Measurements from ENCODE around the gene IL1R2. TPM values are rescaled to one million over a fixed set of nuclear protein-coding genes. Genes with fewer than 3 reads are reported as not detected.
A peak's percentile ranks its signal among the peaks of the same experiment; 100 is the strongest.

IL1R2 gene
- total RNA-seq, 4 donors from 2014 or later: 7.1 to 52.4 (median 29.9) TPM

GRCh38 chr2:102050854-102051391, 59.2 kb downstream of the IL1R2 start:
- H3K4me1 ChIP-seq: peaks cover 16 to 55% (median 39%) of the 10 kb centered on the region in 4 donors
- no peaks in the 10 kb centered on the region for H3K9me3 ChIP-seq
- H3K36me3 ChIP-seq: no peaks in the 10 kb centered on the region
- H3K4me3 ChIP-seq: no peak overlapping the region
- TF ChIP-seq POLR2AphosphoS5 (IDR thresholded peaks at IDR 0.05): peak; percentile 57 to 88 (median 84)
- no peak for TF ChIP-seq CTCF (IDR thresholded peaks at IDR 0.05)
- TF ChIP-seq EP300 (IDR thresholded peaks at IDR 0.05; ENCODE audit: low read depth): peak; percentile 77
- no peak for TF ChIP-seq POLR2A (IDR thresholded peaks at IDR 0.05)
- DNase-seq: peak; percentile 71
- H3K27me3 ChIP-seq: no peaks in the 10 kb centered on the region
- H3K27ac ChIP-seq: peak overlapping the region; percentile 81 to 87 (median 84)
- WGBS, 2 donors (ENCODE audit: low coverage in 1 of 2): 42 to 71% methylated on average over 1 to 7 of the region's 7 CpGs
- in situ Hi-C loops (cut with MboI; ENCODE audit: low pct_ligation_motif_present in 1 of 4, low pct_unique_long_range_greater_than_20kb in 1 of 4, low sequenced_read_pairs in 3 of 4): no loop called here
- intact Hi-C loops (cut with DNase I; ENCODE audit: low total_unique reads): loop anchor here (1.0 to 10.0 kb wide), 3 partner anchors 13 to 184 kb away; no protein-coding TSS in a partner anchor

- no peak overlapping the region for H3K4me3 ChIP-seq
- in situ Hi-C loops (cut with MboI; ENCODE audit: low pct_ligation_motif_present in 1 of 4, low pct_unique_long_range_greater_than_20kb in 1 of 4, low sequenced_read_pairs in 3 of 4) (no loop called here), intact Hi-C loops (cut with DNase I; ENCODE audit: low total_unique reads) (loop anchor here (10.0 kb wide), 2 partner anchors 87 to 183 kb away; no protein-coding TSS in a partner anchor)
- peak overlapping the region; percentile 81 to 87 (median 84) for H3K27ac ChIP-seq
- 76% methylated on average over 2 to 7 of the region's 7 CpGs for WGBS, 2 donors (ENCODE audit: low coverage in 1 of 2)
- peaks cover 16 to 48% (median 39%) of the 10 kb centered on the region in 4 donors for H3K4me1 ChIP-seq
- no peaks in the 10 kb centered on the region for H3K27me3 ChIP-seq
- H3K9me3 ChIP-seq: no peaks in the 10 kb centered on the region
- TF ChIP-seq EP300 (IDR thresholded peaks at IDR 0.05; ENCODE audit: low read depth): no peak
- no peak for TF ChIP-seq CTCF (IDR thresholded peaks at IDR 0.05)
- no peak for TF ChIP-seq POLR2A (IDR thresholded peaks at IDR 0.05)
- no peak for TF ChIP-seq POLR2AphosphoS5 (IDR thresholded peaks at IDR 0.05)
- H3K36me3 ChIP-seq: no peaks in the 10 kb centered on the region
- DNase-seq: no peak
These were observed 60.0 kb downstream of the IL1R2 start for GRCh38 chr2:102051692-102052277.

GRCh38 chr2:102052365-102052764, 60.6 kb downstream of the IL1R2 start:
- TF ChIP-seq EP300 (IDR thresholded peaks at IDR 0.05; ENCODE audit: low read depth) (no peak), POLR2AphosphoS5 (IDR thresholded peaks at IDR 0.05) (no peak), CTCF (IDR thresholded peaks at IDR 0.05) (no peak), POLR2A (IDR thresholded peaks at IDR 0.05) (no peak)
- Histone ChIP-seq H3K27ac (peak overlapping the region; percentile 81 to 87 (median 84)), H3K4me1 (peaks cover 16 to 47% (median 39%) of the 10 kb centered on the region in 4 donors), H3K9me3 (no peaks in the 10 kb centered on the region), H3K4me3 (no peak overlapping the region), H3K36me3 (no peaks in the 10 kb centered on the region), H3K27me3 (no peaks in the 10 kb centered on the region)
- WGBS, 2 donors (ENCODE audit: low coverage in 1 of 2): 29 to 33% methylated on average over 1 to 4 of the region's 4 CpGs
- intact Hi-C loops (cut with DNase I; ENCODE audit: low total_unique reads) (loop anchor here (10.0 kb wide), 2 partner anchors 88 to 182 kb away; no protein-coding TSS in a partner anchor), in situ Hi-C loops (cut with MboI; ENCODE audit: low pct_ligation_motif_present in 1 of 4, low pct_unique_long_range_greater_than_20kb in 1 of 4, low sequenced_read_pairs in 3 of 4) (no loop called here)
- DNase-seq: no peak

- intact Hi-C loops (cut with DNase I; ENCODE audit: low total_unique reads): loop anchor here (10.0 kb wide), 2 partner anchors 88 to 182 kb away; no protein-coding TSS in a partner anchor
- no peaks in the 10 kb centered on the region for H3K36me3 ChIP-seq
- no peaks in the 10 kb centered on the region for H3K9me3 ChIP-seq
- peak overlapping the region in 3 of 4 donors; percentile 81 to 87 (median 83) for H3K27ac ChIP-seq
- H3K4me3 ChIP-seq: no peak overlapping the region
- H3K4me1 ChIP-seq: peaks cover 16 to 47% (median 39%) of the 10 kb centered on the region in 4 donors
- H3K27me3 ChIP-seq: no peaks in the 10 kb centered on the region
- no peak for TF ChIP-seq POLR2A (IDR thresholded peaks at IDR 0.05)
- TF ChIP-seq POLR2AphosphoS5 (IDR thresholded peaks at IDR 0.05): no peak
- no peak for TF ChIP-seq EP300 (IDR thresholded peaks at IDR 0.05; ENCODE audit: low read depth)
- TF ChIP-seq CTCF (IDR thresholded peaks at IDR 0.05): no peak
- in situ Hi-C loops (cut with MboI; ENCODE audit: low pct_ligation_motif_present in 1 of 4, low pct_unique_long_range_greater_than_20kb in 1 of 4, low sequenced_read_pairs in 3 of 4): no loop called here
- WGBS, 2 donors (ENCODE audit: low coverage in 1 of 2): 87 to 93% methylated on average over 5 to 8 of the region's 8 CpGs
- no peak for DNase-seq
These were observed 61.3 kb downstream of the IL1R2 start for GRCh38 chr2:102053096-102053495.
